HG02763 (cell line): ENCODE data around the gene PET117.
"Not testable (repeated sequence)": the region's sequence is repeated elsewhere in the genome, so short reads cannot be mapped to it uniquely, and the experiment has no call there.

Experiments used
- ATAC-seq: cut with Tn5 transposase; IDR thresholded peaks from one replicate; pipeline ENCODE4 v1.9.1; 2021; ENCODE audit warnings: mild to moderate bottlenecking, moderate library complexity; ENCODE audit not compliant: unreplicated experiment

Gene PET117

DNA sequence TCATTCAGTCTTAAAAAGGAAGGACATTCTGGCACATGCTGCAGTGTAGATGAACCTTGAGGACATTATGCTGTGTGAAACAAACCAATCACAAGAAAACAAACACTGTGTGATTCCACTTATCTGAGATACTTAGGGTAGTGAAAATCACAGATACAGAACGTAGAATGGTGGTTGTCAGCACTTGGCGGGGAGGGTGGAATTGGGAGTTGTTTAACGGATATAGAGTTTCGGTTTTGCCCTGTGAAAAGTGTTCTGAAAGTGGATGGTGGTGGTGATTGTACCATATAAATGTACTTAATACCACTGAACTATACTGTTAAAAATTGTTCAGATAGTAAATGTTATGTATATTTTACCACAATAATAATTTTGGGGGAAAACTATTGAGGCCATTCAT lies 18.4 kb downstream of the PET117 start:
- no peak for ATAC-seq

DNA sequence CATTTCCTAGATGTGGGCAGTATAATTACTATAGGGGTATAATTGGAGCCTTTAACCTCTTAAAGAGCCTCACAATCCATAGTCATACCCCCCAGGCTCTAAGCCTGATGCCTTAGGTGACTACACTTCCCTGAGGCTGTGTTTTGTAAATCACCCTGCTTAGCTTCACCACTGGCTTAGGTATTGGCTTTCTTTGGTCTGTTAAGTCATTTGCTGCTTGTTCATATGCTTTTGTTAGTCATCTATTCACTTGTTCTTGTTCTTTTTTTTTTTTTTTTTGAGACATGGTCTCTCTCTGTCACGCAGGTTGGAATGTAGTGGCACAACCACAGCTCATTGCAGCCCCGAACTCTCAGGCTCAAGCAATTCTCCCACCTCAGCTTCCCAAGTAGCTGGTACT lies 26.7 kb downstream of the PET117 start:
- no peak for ATAC-seq

DNA sequence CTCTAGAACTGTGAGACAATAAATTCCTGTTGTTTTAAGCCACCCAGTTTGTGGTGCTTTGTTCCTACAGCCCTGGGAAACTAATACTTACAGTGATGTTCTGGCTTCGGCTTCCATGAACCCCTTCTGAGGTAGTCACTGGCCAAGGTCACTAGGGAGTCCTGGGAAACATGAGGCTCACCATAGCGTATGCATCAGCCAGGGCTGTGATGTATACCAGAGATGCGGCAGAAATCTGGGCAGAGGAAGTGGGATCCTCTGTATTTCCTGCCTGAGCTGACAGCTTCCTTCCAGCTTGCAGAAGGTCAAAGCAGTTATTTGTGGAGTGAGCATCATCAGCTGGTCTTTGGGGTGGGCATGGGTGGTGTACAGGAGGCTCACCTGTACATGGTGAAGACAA lies 27.9 kb downstream of the PET117 start:
- ATAC-seq: no peak

DNA sequence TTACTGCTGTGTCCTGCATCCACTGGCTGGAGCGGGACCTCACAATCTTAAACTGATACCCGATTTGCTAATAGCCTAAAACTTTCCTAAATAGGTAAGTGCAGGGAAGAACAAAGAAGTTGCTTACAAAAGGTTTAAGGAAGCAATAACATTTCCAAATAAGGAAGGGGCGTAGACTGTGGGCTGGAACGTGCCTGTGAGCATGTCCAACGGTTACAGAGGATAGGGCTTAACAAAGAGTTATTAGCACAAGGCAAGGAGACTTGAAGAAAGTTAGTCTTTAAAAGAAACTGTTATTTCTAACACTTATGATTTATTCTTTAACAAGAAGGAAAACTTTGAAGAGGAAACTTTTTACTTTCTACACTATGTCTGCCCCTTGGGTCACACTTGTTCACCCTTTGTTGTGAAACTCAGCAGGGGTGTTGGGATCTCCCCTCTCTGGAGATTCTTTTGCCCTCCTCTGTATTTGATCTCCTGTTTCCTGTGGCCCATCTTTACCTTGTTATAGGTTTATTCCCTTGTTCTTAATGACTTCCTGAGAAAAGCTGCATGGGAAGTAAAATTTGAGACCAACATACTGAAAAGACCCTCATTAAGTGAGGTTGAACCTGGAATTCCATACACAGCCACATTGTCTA lies 28.7 kb downstream of the PET117 start:
- ATAC-seq: no peak

DNA sequence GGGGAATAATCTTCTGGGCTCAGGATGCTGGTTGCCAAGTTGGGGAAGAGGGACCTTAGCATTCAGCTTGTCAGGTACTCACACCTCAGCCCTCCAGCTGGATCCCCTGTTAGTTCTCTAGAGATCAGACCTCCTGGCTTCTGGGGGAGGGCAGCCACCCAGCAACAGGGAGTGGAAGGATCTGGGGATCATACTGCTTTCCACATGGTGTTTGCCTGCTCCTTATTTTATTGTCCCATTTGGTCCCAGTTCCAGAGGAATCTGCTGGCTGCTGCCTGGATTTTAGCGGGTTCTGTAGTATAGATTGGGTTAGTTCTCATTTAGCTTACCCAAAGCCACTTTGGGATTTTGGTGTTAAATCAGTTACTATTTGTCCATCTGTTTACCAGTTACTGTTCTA lies 29.3 kb downstream of the PET117 start:
- ATAC-seq: no peak

DNA sequence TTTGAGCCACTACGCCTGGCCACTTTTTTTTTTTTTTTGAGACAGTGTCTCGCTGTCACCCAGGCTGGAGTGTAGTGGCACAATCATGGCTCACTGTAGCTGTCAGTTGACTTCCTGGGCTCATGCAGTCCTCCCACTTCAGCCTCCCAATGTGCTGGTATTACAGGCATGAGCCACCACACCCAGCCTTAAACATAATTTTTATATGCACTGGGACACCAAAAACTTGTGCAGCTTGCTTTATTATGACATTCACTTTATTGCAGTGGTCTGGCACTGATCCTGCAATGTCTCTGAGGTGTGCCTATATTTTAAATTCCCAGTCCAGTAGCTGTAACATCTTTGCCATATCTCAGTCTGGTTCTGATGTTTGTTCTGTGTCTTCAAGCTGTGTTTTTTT lies 34.7 kb downstream of the PET117 start:
- ATAC-seq: no peak

DNA sequence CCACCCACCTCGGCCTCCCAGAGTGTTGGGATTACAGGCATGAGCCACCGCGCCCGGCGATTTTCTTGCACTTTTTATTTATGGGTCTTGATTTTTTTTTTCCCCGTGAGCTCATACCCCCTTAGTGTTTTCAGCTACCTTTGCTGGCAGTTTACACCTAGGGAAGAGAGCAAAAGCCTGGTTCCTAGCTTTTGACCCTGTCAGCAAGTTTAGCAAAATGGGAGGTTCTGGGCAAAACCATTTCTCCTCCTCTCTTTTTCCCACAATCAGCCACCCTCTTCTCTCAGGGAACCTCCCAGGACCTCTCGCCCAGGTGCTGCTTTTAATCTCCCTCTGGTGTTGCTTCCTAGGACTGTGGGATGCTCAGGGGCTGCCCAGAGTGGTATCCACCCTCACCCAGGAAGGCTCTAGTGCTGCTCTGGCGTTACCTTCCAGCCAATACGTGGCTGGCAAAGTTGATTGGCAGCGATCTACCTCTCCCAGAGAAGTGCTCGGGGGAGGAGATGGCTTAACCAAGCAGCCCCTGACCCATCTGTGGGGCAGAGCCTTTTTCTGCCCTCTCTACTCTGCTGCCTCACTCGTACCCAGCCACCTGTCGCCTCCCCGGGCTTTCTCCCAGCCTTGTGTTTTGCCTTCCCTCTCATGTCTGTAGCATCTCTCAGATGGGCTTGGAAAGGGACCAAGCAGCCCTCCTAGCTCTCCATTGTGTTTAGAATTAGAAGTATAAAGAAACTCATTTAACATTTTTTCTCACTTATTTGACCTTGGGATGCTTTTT lies 37.4 kb downstream of the PET117 start:
- ATAC-seq: no peak

DNA sequence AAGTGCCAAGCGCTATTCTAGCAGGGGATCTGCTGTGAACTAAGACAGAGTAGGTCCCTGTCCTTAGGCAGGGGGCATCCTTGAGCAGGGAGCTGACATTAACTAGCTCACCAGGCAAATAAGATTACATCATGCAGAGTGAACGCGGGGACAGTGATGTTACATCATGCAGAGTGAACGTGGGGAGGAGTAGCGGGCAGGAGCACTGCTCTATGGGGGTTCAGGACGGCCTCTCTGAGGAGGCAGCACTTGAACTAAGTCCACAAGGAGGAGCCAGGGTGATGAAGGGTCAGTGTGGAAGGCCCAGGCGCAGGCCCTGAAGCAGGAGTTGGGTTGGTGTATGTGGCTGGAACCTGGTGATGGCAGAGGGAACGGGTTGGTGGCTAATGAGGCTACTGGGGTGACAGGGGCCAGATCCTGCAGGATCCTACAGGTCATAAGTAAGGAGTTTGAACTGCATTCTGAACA lies 38.7 kb downstream of the PET117 start:
- ATAC-seq: no peak

DNA sequence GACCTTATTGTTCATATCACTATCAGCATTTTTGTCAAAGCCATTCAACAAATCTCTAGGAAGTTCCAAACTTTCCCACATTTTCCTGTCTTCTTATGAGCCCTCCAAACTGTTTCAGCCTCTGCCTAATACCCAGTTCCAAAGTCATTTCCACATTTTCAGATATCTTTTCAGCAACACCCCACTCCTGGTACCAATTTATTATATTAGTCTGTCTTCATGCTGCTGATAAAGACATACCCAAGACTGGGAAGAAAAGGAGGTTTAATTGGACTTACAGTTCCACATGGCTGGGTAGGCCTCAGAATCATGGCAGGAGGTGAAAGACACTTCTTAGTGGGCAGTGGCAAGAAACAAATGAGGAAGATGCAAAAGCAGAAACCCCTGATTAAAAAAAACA lies 42.7 kb downstream of the PET117 start:
- ATAC-seq: not testable (repeated sequence)

DNA sequence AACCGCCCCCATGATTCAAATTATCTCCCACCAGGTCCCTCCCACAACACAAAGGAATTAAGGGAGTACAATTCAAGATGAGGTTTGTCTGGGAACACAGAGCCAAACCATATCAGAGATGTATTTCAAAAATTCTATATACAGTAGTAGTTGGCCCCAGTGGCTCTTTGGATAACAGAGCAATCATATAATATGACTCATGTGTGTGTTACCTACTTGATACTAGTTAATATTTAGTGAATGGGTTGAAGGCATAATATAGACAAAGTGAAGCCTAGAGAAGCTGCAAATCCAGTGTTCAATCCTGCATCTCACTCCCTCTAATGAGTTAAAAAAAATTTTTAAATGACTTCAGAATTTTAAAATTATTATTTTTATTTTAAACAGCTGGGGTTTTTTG lies 43.2 kb downstream of the PET117 start:
- ATAC-seq: no peak

DNA sequence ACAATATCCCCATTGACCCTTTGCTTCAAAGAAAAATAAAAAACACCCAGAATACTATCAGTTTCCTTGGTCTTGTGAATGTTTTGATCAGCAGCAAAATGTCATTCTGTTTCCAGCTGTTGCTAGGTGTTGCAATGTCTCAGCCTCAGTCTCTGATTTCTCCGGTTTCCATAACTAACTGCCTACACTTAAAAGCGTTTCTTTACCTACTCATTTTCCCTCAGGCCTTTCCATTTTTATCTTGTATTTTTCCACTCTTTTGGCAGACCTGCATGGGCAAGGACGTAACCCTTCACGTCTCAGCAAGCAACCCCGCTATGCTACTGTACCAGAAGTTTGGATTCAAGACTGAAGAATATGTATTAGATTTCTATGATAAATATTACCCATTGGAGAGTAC lies 49.4 kb downstream of the PET117 start:
- no peak for ATAC-seq

DNA sequence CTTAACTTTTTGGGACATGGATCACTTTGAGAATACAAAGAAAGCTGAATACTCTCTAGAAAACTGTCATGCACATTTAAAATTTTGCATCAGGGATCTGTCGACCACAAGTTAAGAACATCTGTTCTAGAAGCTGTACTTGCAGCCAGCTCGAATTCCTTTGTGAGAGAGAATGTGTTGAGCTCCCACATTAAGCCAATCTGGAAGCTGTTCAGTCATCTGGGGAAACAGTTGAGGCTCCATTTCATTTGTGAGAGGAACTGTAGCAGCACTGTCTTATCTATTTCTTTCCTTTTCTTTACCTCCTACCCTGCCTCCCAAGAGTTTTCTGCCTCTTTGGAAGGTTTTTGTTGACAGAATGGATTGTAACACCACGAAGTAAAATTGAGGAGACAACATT lies 50.8 kb downstream of the PET117 start:
- ATAC-seq: no peak

DNA sequence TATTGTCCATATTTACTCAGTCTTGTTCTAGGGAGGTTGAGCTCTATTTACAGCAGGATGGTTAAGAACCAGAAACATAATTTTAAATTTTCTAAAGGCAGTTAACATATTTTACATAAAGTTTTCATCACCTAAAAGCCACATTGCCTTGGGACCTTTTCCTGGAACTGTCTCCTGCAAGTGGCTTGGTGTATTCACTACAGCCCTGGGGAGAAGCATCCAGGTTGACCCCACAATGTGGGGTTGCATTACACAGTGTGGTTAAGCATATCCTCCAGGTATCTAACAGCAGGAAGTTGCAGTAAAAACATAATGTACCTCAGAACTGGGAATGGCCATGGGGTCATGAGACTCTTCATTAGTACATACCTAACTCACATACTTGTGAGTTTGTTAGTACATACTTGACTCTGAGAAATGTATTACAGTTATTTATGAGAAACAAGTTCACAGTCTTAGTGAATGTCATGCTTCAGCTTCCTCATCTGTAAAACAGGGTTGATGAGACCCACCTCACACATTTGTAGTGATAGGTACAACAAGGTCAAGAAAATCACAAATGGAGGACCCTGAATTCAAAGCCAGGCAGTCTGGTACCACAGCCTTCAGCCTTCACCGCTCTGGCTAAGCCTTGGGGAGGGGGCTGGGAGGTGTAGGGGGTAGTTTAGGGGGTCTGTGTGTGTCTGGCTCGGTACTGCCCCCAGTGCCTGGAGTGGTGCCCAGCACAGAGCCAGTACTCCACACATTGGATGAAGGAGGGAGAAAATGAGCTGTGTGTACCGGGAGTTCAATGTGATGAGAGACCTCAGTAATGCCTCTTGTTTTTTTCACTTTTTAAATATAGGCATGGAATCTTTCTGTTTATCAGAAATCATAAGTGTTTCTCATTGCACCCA lies 52.9 kb downstream of the PET117 start:
- ATAC-seq: no peak

DNA sequence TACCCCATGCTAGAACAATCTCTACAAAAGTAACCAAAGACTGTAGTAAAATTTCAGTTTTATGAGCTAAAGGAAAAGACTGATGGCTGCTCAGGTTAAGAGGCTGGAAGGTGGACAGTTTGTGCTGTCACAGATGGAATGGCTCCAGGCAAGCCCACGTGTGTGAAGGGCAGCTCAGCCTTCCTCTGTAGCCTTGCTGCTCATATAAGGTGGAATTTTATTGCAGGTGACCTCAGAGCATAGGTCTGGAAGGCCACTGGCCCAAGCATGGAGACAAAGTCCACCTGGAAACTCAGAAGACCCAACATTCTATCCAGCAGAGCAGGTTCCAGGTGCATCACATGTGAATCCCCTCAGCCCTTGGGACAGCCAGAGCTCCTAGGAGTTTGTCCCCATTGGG lies 53.6 kb downstream of the PET117 start:
- ATAC-seq: no peak
